VCaP (cell line): ENCODE measurements around the gene CDK16.

Experiments used
- H3K27ac ChIP-seq: fragments of 450-650 bp; 2 replicates; pipeline ENCODE4 v1.5.1; 2017
- CTCF ChIP-seq: fragments of 450-650 bp; conservative IDR thresholded peaks from 2 replicates; pipeline ENCODE4 v1.5.1; 2017; ENCODE audit warnings: mild to moderate bottlenecking, moderate library complexity

Gene CDK16

DNA sequence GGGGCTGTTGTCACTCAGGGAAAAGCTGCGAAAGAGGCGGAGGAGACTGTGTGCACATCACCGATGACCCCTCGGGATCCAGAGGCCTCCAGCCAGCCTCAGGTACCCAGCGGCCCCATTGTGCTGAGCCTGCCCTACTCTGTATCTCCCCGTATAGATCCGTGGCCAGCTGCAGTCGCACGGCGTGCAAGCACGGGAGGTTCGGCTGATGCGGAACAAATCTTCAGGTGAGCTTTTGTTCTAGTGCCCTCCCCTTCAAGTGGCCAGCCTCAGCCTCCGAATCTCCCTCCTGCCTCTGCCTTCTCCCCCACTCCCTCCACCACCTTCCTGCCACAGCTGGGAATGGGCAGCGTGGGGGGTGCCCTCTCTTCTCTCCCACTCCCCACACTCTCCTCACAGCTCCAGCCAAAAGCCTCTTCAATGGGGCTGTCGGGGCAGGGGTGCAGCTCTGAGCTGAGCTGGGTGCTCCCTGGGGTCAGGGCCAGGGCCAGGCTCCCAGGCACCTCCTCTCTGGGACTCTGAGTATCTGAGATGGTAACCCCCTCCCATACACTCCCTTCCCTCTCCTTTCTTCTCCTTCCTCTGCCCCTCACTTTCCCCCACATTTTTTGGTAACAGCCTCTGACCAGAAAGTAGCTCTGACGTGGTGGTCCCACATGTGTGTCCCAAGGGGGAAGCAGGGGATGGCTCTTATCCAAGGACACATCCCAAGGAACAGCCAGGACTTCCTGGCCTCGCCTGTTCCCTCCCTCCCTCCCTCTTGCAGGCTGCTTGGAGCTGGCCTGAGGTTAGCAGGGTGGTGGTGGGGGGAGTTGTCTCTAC is 45.3 kb upstream of the CDK16 start:
- no peak for TF ChIP-seq CTCF
- H3K27ac ChIP-seq = no peak overlapping the region

DNA sequence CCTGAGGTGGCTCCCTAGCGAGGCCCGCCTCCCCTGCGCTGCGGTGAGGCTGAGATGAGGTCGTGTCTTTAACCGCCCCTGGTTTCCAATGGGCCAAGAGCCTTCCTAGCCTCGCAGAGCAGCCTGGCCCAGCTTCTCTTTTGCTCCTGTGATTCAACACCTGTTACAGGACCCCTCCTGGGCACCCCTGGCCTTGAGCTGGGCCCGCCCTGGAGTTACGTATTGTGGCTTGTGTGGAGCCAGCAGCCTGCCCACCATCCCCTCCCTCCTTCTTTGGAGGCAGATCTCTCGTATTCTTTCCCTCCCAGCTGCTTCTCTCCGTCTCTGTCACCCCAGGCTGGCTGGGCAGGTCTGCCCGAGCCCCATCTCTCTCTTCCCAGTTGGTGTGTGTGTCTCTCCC is 44.1 kb upstream of the CDK16 start:
- TF ChIP-seq CTCF = no peak
- H3K27ac ChIP-seq = no peak overlapping the region

DNA sequence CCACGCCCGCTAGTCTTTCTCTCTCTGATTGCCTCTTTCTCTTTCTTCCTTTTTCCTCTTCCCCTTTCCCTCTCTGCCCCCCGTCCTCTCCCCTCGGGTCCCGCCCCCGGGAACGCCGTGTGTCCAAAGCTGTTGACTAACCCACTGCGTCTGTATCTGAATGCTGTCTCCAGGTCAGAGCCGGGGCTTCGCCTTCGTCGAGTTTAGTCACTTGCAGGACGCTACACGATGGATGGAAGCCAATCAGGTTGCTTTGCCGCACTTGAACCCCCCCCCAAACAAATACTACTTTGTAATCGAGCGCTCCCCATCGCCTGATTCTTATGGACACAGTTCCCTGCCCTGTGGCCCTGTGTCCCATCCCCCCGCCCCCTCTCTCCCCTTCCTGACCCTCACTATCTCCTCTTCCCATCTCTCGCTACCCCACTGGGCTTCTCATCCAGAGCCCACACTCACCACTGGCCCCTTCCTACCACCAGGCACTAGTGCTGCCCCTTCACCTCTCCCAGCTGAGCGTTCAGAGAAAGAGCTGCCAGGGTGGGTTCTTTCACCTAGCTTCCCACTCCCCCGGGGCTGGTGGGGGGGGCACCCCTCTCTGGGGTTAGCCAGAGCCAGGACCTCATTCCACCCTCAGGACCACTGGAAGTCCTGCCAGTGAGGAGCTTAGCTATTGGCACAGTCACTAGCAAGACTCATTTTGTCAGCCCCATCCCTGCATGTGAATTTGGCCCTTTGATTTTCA is 43.5 kb upstream of the CDK16 start:
- no peak for TF ChIP-seq CTCF
- no peak overlapping the region for H3K27ac ChIP-seq

GRCh38 chrX:47175588-47175980 is 42.9 kb upstream of the CDK16 start:
- H3K27ac ChIP-seq = no peak overlapping the region
- TF ChIP-seq CTCF = no peak

DNA sequence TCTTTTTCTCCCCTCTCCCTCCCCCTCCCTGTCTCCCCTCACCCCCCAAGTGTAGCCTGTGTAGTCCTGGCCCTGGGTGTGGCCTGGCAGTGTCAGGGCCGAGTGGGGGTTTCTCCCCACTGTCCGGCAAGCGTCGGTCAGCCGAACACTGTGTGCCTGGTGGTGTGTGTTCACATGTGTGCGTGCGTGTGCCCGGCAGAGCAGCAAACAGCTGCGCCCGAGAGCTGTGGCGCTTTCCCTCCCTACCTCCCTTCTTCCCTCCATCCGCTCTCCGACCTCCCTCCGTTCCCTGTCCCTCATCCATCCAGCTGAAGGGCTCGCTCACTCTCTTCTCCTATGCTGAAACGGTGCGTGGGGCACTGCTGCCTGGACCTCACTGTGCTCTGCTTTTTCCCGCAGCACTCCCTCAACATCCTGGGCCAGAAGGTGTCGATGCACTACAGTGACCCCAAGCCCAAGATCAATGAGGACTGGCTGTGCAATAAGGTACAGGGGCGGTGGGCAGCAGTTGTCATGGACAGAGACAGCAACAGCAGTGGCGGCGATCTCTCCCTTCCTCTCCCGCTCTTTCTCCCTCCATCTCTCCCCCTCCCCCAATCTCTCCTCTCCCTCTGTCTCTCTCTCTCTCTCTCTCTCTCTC is 42.3 kb upstream of the CDK16 start:
- TF ChIP-seq CTCF = no peak
- no peak overlapping the region for H3K27ac ChIP-seq

DNA sequence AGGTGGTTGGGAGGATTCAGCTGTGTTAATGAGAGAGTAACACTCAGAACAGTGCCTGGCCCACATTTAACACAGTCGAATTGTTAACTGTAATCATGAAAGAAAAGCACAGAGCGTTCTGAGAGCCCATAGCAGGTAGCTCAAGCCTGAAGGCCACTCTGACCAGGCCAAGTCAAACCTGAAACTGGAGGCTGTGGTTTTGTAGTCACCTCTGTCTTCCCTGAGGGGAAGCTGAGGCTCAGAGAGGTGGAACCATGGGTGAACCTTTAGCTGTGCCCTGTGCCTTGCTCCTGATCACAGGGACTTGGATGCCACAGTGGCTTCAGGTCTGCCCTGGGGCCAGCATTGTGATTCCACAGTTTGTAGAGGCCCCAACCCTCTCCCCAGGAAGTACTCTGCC is 41.4 kb upstream of the CDK16 start:
- TF ChIP-seq CTCF = no peak
- no peak overlapping the region for H3K27ac ChIP-seq

DNA sequence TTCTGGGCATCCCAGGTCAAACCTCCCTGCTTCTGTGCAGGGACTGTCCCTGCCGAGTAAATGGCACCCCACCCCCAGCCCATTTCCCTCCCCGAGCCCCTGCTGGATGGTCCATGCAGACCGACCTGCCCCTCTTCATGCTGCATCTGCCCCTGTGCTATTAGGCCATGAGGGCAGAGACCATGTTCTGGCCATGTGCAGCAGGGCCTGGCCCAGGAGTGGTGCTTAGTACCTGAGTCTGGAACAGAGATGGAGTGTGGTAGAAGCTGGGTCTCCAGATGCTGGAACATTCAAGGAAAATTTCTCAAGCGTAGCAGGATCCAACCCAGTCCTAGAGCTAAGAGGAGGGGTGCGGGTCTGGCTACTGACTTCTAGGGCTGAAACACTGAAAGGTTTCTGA is 40.1 kb upstream of the CDK16 start:
- no peak overlapping the region for H3K27ac ChIP-seq
- no peak for TF ChIP-seq CTCF
